B cell (primary cell): ENCODE results near the gene UQCR10. TPM values are rescaled to one million over a fixed set of nuclear protein-coding genes. Genes with fewer than 3 reads are reported as not detected.

Experiments
- ATAC-seq: fragments of 200-7000 bp; cut with Tn5 transposase; one replicate; pipeline ENCODE4 v1.10.0; 2021; ENCODE audit warnings: low read depth, mild to moderate bottlenecking, moderate number of reproducible peaks, moderate library complexity
- CTCF ChIA-PET: fragments of 350-600 bp; sonication (Branson Sonifier 250); formaldehyde crosslinking; loops from one replicate; lab custom pipeline; 2021; ENCODE audit warnings: antibody characterized with exemption, inconsistent platforms; lab: Charles Lee
- POLR2A ChIA-PET: fragments of 350-600 bp; sonication (Branson Sonifier 250); formaldehyde crosslinking; loops from one replicate; lab custom pipeline; 2021; ENCODE audit warnings: antibody characterized with exemption; lab: Charles Lee
- DNase-seq: peaks from one replicate; pipeline ENCODE4 v3.0.0; 2013
- H2AFZ ChIP-seq: 2 replicates; pipeline ENCODE4 v1.6.1; 2012; ENCODE audit warnings: mild to moderate bottlenecking, low read depth, low read length; ENCODE audit not compliant: insufficient read depth, poor library complexity, severe bottlenecking
- H3K27ac ChIP-seq, 2 donors: 1 replicate in 1 of 2; 2 replicates in 1 of 2; pipeline ENCODE4 v1.5.1; 2012 to 2013; ENCODE audit warnings: low read length in 2 of 2, mild to moderate bottlenecking in 2 of 2, moderate library complexity in 1 of 2
- H3K27me3 ChIP-seq, 4 experiments: fragments of 200-600 bp in 1 of 4; sonication (generic) in 1 of 4; replicated peaks in 1 of 4; 1 replicate in 2 of 4; 2 replicates in 2 of 4; pipeline versions ENCODE4 v1.6.1 to v1.7.0; 2013 to 2016; ENCODE audit warnings: low read length in 3 of 4, mild to moderate bottlenecking in 2 of 4, mixed read lengths in 1 of 4, moderate library complexity in 1 of 4; ENCODE audit not compliant: insufficient read depth in 4 of 4, control insufficient read depth in 3 of 4; ENCODE audit errors: control extremely low read depth in 1 of 4
- H3K36me3 ChIP-seq, 2 experiments: replicated peaks in 1 of 2; 1 replicate in 1 of 2; 2 replicates in 1 of 2; pipeline versions ENCODE4 v1.6.1 to v1.7.1; 2013; ENCODE audit warnings: low read length in 1 of 2; ENCODE audit not compliant: insufficient read depth in 2 of 2, control insufficient read depth in 1 of 2; ENCODE audit errors: control extremely low read depth in 1 of 2, extremely low read depth in 1 of 2
- H3K4me1 ChIP-seq, 2 donors: fragments of 200-600 bp in 1 of 2; sonication (generic) in 1 of 2; 1 replicate in 1 of 2; 2 replicates in 1 of 2; pipeline versions ENCODE4 v1.5.1 to v1.6.1; 2013 to 2017; ENCODE audit warnings: low read length in 2 of 2; ENCODE audit not compliant: control insufficient read depth in 2 of 2, insufficient read depth in 2 of 2
- H3K4me2 ChIP-seq: replicated peaks from 2 replicates; pipeline ENCODE3; 2012; ENCODE audit warnings: mild to moderate bottlenecking, low read depth, low read length; ENCODE audit not compliant: poor library complexity, severe bottlenecking
- H3K4me3 ChIP-seq, 5 experiments: fragments of 200-600 bp in 1 of 5; sonication (generic) in 1 of 5; 1 replicate in 3 of 5; 2 replicates in 2 of 5; pipeline versions ENCODE4 v1.5.1 to v1.7.0; 2011 to 2016; ENCODE audit warnings: low read length in 4 of 5, mild to moderate bottlenecking in 4 of 5, low read depth in 2 of 5, control low read depth in 1 of 5, moderate library complexity in 1 of 5; ENCODE audit not compliant: insufficient read depth in 1 of 5; ENCODE audit errors: control extremely low read depth in 1 of 5, extremely low read depth in 1 of 5
- H3K79me2 ChIP-seq: fragments of 200-600 bp; sonication (generic); one replicate; pipeline ENCODE4 v1.6.0; 2016; ENCODE audit warnings: low read length; ENCODE audit not compliant: control insufficient read depth, insufficient read depth
- H3K9ac ChIP-seq: fragments of 200-600 bp; sonication (generic); 2 replicates; pipeline ENCODE4 v1.6.1; 2017; ENCODE audit warnings: mild to moderate bottlenecking, low read length, moderate library complexity
- H3K9me3 ChIP-seq, 3 donors: one replicate each; pipeline versions ENCODE4 v1.6.1 to v1.7.1; 2013; ENCODE audit warnings: low read length in 2 of 3; ENCODE audit not compliant: control insufficient read depth in 2 of 3, insufficient read depth in 1 of 3; ENCODE audit errors: control extremely low read depth in 1 of 3
- H4K20me1 ChIP-seq: 2 replicates; pipeline ENCODE4 v1.6.0; 2012; ENCODE audit warnings: mild to moderate bottlenecking, low read length; ENCODE audit not compliant: insufficient read depth, control insufficient read depth, poor library complexity, severe bottlenecking
- H3K27ac Mint-ChIP-seq: one replicate; pipeline ENCODE4 v1.8.0; 2021; ENCODE audit warnings: mixed read lengths
- H3K27me3 Mint-ChIP-seq: one replicate; pipeline ENCODE4 v1.8.0; 2021; ENCODE audit warnings: mixed read lengths
- H3K4me1 Mint-ChIP-seq: one replicate; pipeline ENCODE4 v1.8.0; 2021; ENCODE audit warnings: mixed read lengths
- H3K4me3 Mint-ChIP-seq: one replicate; pipeline ENCODE4 v1.8.0; 2021; ENCODE audit warnings: mixed read lengths
- H3K9me3 Mint-ChIP-seq: one replicate; pipeline ENCODE4 v1.8.0; 2022; ENCODE audit warnings: mixed read lengths; ENCODE audit not compliant: insufficient read depth
- EZH2 ChIP-seq: IDR thresholded peaks from 2 replicates; pipeline ENCODE4 v1.6.1; 2012; ENCODE audit warnings: borderline replicate concordance, low read depth, mild to moderate bottlenecking, moderate library complexity, low read length; ENCODE audit not compliant: insufficient read depth, poor library complexity, severe bottlenecking
- WGBS: methylation state at CpG from one replicate; pipeline ENCODE4 v1.1.5; 2013; ENCODE audit warnings: missing lambda C conversion rate; ENCODE audit not compliant: insufficient coverage; 5-methylcytosine and 5-hydroxymethylcytosine counted together
- intact Hi-C: fragments of 100-400 bp; cut with micrococcal nuclease; formaldehyde crosslinking; loops from one replicate; pipeline ENCODE4 v1.10.0; 2022
- polyA plus RNA-seq: library from polyadenylated mRNA; depleted of rRNA; stranded (reverse); fragments of >200 nt; gene quantifications from 2 replicates; pipeline ENCODE4 v1.2.3, GENCODE V29; 2012
- total RNA-seq, 2 donors: library from RNA; stranded (reverse); fragments of 120-200 nt in 1 of 2; gene quantifications; 1 replicate in 1 of 2; 2 replicates in 1 of 2; pipeline versions ENCODE4 v1.2.3 to v1.2.4, GENCODE V29; 2013 to 2022
- TF ChIP-seq, protein P1 (sequence below): fragments of 200-600 bp; IDR thresholded peaks from one replicate; pipeline ENCODE4 v1.8.0; 2022; ENCODE audit warnings: antibody characterized with exemption, mild to moderate bottlenecking

Gene UQCR10
- total and polyA plus RNA-seq, 2 donors (not counting 1 experiment from before 2014, with no cell fraction given) = 41.0 to 67.6 TPM

DNA sequence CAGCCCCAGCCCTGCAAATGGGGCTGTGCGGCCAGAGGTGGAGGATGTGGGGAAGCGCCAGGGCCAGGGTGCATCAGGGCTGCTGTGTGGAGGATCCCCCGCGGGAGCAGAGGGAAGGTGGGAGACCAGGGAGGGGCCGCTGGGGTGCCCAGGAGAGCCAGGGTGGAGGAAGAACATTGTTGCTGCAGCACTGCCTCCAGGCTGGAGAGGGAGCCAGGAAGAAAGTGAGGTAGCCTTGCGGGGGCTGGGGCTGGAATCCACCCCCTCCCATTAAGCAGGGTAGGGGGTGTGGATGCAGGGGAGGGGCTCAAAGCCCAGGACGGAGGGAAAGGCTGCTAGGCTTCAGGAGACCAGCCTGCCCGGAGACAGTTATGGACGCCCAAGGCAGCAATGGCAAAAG, 32.3 kb upstream of the UQCR10 start:
- Histone ChIP-seq H4K20me1 (no peaks in the 10 kb centered on the region), H3K9ac (no peak overlapping the region), H3K36me3 (peaks cover 0 to 7% of the 10 kb centered on the region in 2 experiments), H3K4me3 (no peak overlapping the region), H3K4me1 (no peaks in the 10 kb centered on the region), H3K27ac (no peak overlapping the region), H3K9me3 (peaks cover 0 to 3% (median 0%) of the 10 kb centered on the region in 3 donors), H2AFZ (no peak overlapping the region), H3K27me3 (no peaks in the 10 kb centered on the region), H3K4me2 (no peak overlapping the region), H3K79me2 (no peaks in the 10 kb centered on the region)
- no peak for ATAC-seq
- TF ChIP-seq, protein P1, sequence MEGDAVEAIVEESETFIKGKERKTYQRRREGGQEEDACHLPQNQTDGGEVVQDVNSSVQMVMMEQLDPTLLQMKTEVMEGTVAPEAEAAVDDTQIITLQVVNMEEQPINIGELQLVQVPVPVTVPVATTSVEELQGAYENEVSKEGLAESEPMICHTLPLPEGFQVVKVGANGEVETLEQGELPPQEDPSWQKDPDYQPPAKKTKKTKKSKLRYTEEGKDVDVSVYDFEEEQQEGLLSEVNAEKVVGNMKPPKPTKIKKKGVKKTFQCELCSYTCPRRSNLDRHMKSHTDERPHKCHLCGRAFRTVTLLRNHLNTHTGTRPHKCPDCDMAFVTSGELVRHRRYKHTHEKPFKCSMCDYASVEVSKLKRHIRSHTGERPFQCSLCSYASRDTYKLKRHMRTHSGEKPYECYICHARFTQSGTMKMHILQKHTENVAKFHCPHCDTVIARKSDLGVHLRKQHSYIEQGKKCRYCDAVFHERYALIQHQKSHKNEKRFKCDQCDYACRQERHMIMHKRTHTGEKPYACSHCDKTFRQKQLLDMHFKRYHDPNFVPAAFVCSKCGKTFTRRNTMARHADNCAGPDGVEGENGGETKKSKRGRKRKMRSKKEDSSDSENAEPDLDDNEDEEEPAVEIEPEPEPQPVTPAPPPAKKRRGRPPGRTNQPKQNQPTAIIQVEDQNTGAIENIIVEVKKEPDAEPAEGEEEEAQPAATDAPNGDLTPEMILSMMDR = no peak
- no peak for TF ChIP-seq EZH2
- intact Hi-C loops = no loop called here
- Mint-ChIP-seq H3K27ac (no peak overlapping the region), H3K27me3 (no peaks in the 10 kb centered on the region), H3K4me1 (no peaks in the 10 kb centered on the region), H3K9me3 (no peaks in the 10 kb centered on the region), H3K4me3 (no peak overlapping the region)
- WGBS = 92% methylated on average over 6 of the region's 9 CpGs
- ChIA-PET CTCF (no interaction called here), POLR2A (no interaction called here)
- no peak for DNase-seq

DNA sequence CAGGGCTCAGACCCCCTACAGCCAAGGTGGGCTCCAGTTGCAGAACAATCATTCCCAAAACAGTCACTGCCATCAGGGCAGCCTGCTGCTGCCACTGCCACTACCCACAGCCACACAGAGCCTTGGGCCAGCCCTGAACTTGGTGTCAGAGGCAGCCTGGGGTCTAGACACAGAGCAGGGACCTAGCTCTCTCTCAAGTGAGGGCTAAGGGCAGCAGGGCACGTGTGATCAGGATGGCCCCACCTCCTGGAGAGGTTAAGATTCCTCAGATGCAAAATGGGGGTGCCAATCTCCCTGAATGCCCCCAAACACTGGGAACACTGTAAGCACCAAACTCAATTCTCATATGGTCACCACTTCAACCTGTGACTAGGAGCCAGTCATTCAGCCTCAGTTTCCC, 31.8 kb upstream of the UQCR10 start:
- H3K9ac ChIP-seq = no peak overlapping the region
- WGBS = 88% methylated on average over 1 of the region's 1 CpG
- H4K20me1 ChIP-seq = no peaks in the 10 kb centered on the region
- H3K27ac Mint-ChIP-seq = no peak overlapping the region
- no peak overlapping the region for H3K4me3 ChIP-seq
- H3K9me3 Mint-ChIP-seq = no peaks in the 10 kb centered on the region
- H3K4me1 ChIP-seq = no peaks in the 10 kb centered on the region
- H3K27me3 ChIP-seq = no peaks in the 10 kb centered on the region
- no peak overlapping the region for H3K4me2 ChIP-seq
- ChIA-PET CTCF (no interaction called here), POLR2A (no interaction called here)
- DNase-seq (no peak), ATAC-seq (no peak)
- no peak overlapping the region for H3K4me3 Mint-ChIP-seq
- intact Hi-C loops = no loop called here
- H3K27me3 Mint-ChIP-seq = no peaks in the 10 kb centered on the region
- no peak for TF ChIP-seq EZH2
- TF ChIP-seq, protein P1 = no peak
- H2AFZ ChIP-seq = no peak overlapping the region
- H3K4me1 Mint-ChIP-seq = no peaks in the 10 kb centered on the region
- no peaks in the 10 kb centered on the region for H3K79me2 ChIP-seq
- no peak overlapping the region for H3K27ac ChIP-seq
- H3K9me3 ChIP-seq = peaks cover 0 to 3% (median 0%) of the 10 kb centered on the region in 3 donors
- H3K36me3 ChIP-seq = peaks cover 0 to 12% of the 10 kb centered on the region in 2 experiments
